Liver (tissue), 9 donors: ENCODE data around the gene CEP78. TPM values are rescaled to one million over a fixed set of nuclear protein-coding genes. Genes with fewer than 3 reads are reported as not detected.

Experiments
- DNase-seq: peaks from one replicate; pipeline ENCODE4 v3.0.0-alpha.2; 2017; ENCODE audit warnings: low spot score
- H3K27ac ChIP-seq, 2 donors: one replicate each; pipeline ENCODE4 v1.7.0; 2013; ENCODE audit warnings: inconsistent platforms in 2 of 2, low read length in 2 of 2, control low read depth in 1 of 2, low read depth in 1 of 2, mild to moderate bottlenecking in 1 of 2
- H3K27me3 ChIP-seq, 4 donors: one replicate each; pipeline versions ENCODE4 v1.6.1 to v1.7.0; 2013; ENCODE audit warnings: low read length in 3 of 4, inconsistent platforms in 1 of 4, mild to moderate bottlenecking in 1 of 4, moderate library complexity in 1 of 4; ENCODE audit not compliant: control insufficient read depth in 4 of 4, insufficient read depth in 4 of 4
- H3K36me3 ChIP-seq, 4 donors: one replicate each; pipeline versions ENCODE4 v1.6.1 to v1.7.0; 2013; ENCODE audit warnings: low read length in 3 of 4, mild to moderate bottlenecking in 3 of 4, low read depth in 1 of 4, moderate library complexity in 1 of 4; ENCODE audit not compliant: control insufficient read depth in 4 of 4, insufficient read depth in 3 of 4
- H3K4me1 ChIP-seq, 4 donors: one replicate each; pipeline versions ENCODE4 v1.6.1 to v1.7.0; 2013; ENCODE audit warnings: low read length in 3 of 4, mild to moderate bottlenecking in 3 of 4, moderate library complexity in 1 of 4; ENCODE audit not compliant: control insufficient read depth in 4 of 4, insufficient read depth in 4 of 4
- H3K4me3 ChIP-seq, 3 donors: one replicate each; pipeline versions ENCODE4 v1.6.1 to v1.7.0; 2013; ENCODE audit warnings: low read length in 3 of 3, control low read depth in 1 of 3, low read depth in 1 of 3, mild to moderate bottlenecking in 1 of 3
- H3K9ac ChIP-seq, 2 donors: one replicate each; pipeline ENCODE4 v1.7.0; 2013; ENCODE audit warnings: low read length in 2 of 2, mild to moderate bottlenecking in 2 of 2, moderate library complexity in 2 of 2, control low read depth in 1 of 2, low read depth in 1 of 2
- H3K9me3 ChIP-seq, 4 donors: one replicate each; pipeline versions ENCODE4 v1.6.1 to v1.7.0; 2013; ENCODE audit warnings: low read length in 3 of 4; ENCODE audit not compliant: control insufficient read depth in 4 of 4
- ATF3 ChIP-seq: IDR thresholded peaks from 2 replicates; pipeline ENCODE4 v1.6.1; 2016; ENCODE audit warnings: antibody characterized with exemption
- CTCF ChIP-seq: fragments of 150-350 bp; IDR thresholded peaks from 2 replicates; pipeline ENCODE4 v1.5.1; 2017; ENCODE audit warnings: improper control_type of control experiment, low read depth, low read length; ENCODE audit not compliant: missing input control
- EGR1 ChIP-seq, 2 donors: IDR thresholded peaks; 2 replicates each; pipeline ENCODE4 v1.6.1; 2016 to 2018; ENCODE audit warnings: antibody characterized with exemption in 2 of 2, low read depth in 2 of 2
- FOXA1 ChIP-seq: IDR thresholded peaks from 2 replicates; pipeline ENCODE4 v1.6.1; 2016; ENCODE audit warnings: antibody characterized with exemption
- FOXA2 ChIP-seq: IDR thresholded peaks from 2 replicates; pipeline ENCODE4 v1.6.1; 2016; ENCODE audit warnings: antibody characterized with exemption
- GABPA ChIP-seq, 2 donors: IDR thresholded peaks in 1 of 2; conservative IDR thresholded peaks in 1 of 2; 2 replicates each; pipeline ENCODE4 v1.6.1; 2016; ENCODE audit warnings: antibody characterized with exemption in 2 of 2, mild to moderate bottlenecking in 1 of 2, moderate library complexity in 1 of 2
- HNF4A ChIP-seq, 2 donors: conservative IDR thresholded peaks; 2 replicates each; pipeline ENCODE4 v1.6.1; 2016; ENCODE audit warnings: antibody characterized with exemption in 2 of 2, mild to moderate bottlenecking in 2 of 2
- HNF4G ChIP-seq: IDR thresholded peaks from 2 replicates; pipeline ENCODE4 v1.6.1; 2016; ENCODE audit warnings: antibody characterized with exemption
- JUND ChIP-seq, 2 donors: IDR thresholded peaks; 2 replicates each; pipeline ENCODE4 v1.6.1; 2016; ENCODE audit warnings: antibody characterized with exemption in 2 of 2
- MAX ChIP-seq: IDR thresholded peaks from 2 replicates; pipeline ENCODE4 v1.6.1; 2016; ENCODE audit warnings: antibody characterized with exemption
- NR2F2 ChIP-seq: IDR thresholded peaks from 2 replicates; pipeline ENCODE4 v1.6.1; 2016; ENCODE audit warnings: antibody characterized with exemption
- RAD21 ChIP-seq, 2 donors: IDR thresholded peaks; 2 replicates each; pipeline ENCODE4 v1.6.1; 2016; ENCODE audit warnings: antibody characterized with exemption in 2 of 2, mild to moderate bottlenecking in 2 of 2
- REST ChIP-seq: IDR thresholded peaks from 2 replicates; pipeline ENCODE4 v1.6.1; 2016; ENCODE audit warnings: antibody characterized with exemption, mild to moderate bottlenecking
- RXRA ChIP-seq, 2 donors: IDR thresholded peaks; 2 replicates each; pipeline ENCODE4 v1.6.1; 2017 to 2018; ENCODE audit warnings: antibody characterized with exemption in 2 of 2, mild to moderate bottlenecking in 1 of 2
- SP1 ChIP-seq: IDR thresholded peaks from 2 replicates; pipeline ENCODE4 v1.6.1; 2018; ENCODE audit warnings: antibody characterized with exemption, mild to moderate bottlenecking
- TAF1 ChIP-seq: conservative IDR thresholded peaks from 2 replicates; pipeline ENCODE4 v1.6.1; 2016; ENCODE audit warnings: antibody characterized with exemption, mild to moderate bottlenecking
- YY1 ChIP-seq: IDR thresholded peaks from 2 replicates; pipeline ENCODE4 v1.6.1; 2016; ENCODE audit warnings: antibody characterized with exemption, mild to moderate bottlenecking
- ZBTB33 ChIP-seq: IDR thresholded peaks from 2 replicates; pipeline ENCODE4 v1.6.1; 2016; ENCODE audit warnings: antibody characterized with exemption
- WGBS: extraction: QIAGEN DNeasy Blood & Tissue Kit; methylation state at CpG from one replicate; pipeline ENCODE4 v1.1.7; 2013; 5-methylcytosine and 5-hydroxymethylcytosine counted together
- polyA plus RNA-seq, 2 donors: library from polyadenylated mRNA; stranded (reverse) in 1 of 2; unstranded in 1 of 2; fragments of 200-250 nt in 1 of 2; fragments of >200 nt in 1 of 2; fragmentation: Nextera tagmentation in 1 of 2; extraction: Ambion mirVana in 1 of 2; gene quantifications; one replicate each; pipeline versions ENCODE4 v1.2.1 to v1.2.3, GENCODE V29; 2013 to 2015
- total RNA-seq, 2 donors: library from RNA; depleted of rRNA; stranded (reverse); fragments of >200 nt; gene quantifications; one replicate each; pipeline ENCODE4 v1.2.3, GENCODE V29; 2014
- donor health status: healthy.
- donor health status: healthy.
- donor health status: healthy.
- donor health status: healthy.
- donor health status: healthy.

The CEP78 gene
- total and polyA plus RNA-seq, 4 donors, result 2.6 to 12.0 (median 6.4) TPM

GRCh38 chr9:78238046-78239038, 2.5 kb downstream of the CEP78 start:
- no peaks in the 10 kb centered on the region for H3K36me3 ChIP-seq
- no peaks in the 10 kb centered on the region for H3K9me3 ChIP-seq
- H3K9ac ChIP-seq, result no peak overlapping the region
- H3K4me1 ChIP-seq, result peaks cover 0 to 29% (median 19%) of the 10 kb centered on the region in 4 donors
- WGBS, result 89% methylated on average over 13 of the region's 13 CpGs
- TF ChIP-seq RXRA (IDR thresholded peaks at IDR 0.05), result no peak
- TF ChIP-seq JUND (IDR thresholded peaks at IDR 0.05), result no peak
- no peak for TF ChIP-seq RAD21 (IDR thresholded peaks at IDR 0.05)
- no peak for TF ChIP-seq ZBTB33
- no peak for TF ChIP-seq NR2F2
- no peak for TF ChIP-seq YY1
- TF ChIP-seq FOXA2, result no peak
- TF ChIP-seq HNF4G, result no peak
- TF ChIP-seq SP1, result no peak
- no peak for TF ChIP-seq MAX
- TF ChIP-seq TAF1, result no peak
- no peak for TF ChIP-seq CTCF
- TF ChIP-seq REST, result no peak
- TF ChIP-seq HNF4A (conservative IDR thresholded peaks at IDR 0.05), result no peak
- TF ChIP-seq GABPA (IDR thresholded peaks at IDR 0.05 in 1 of 2, conservative IDR thresholded peaks at IDR 0.05 in 1 of 2), result no peak
- TF ChIP-seq EGR1 (IDR thresholded peaks at IDR 0.05; ENCODE audit: low read depth in 2 of 2), result no peak
- TF ChIP-seq ATF3, result no peak
- no peak for TF ChIP-seq FOXA1
- no peak overlapping the region for H3K27ac ChIP-seq
- no peaks in the 10 kb centered on the region for H3K27me3 ChIP-seq
- no peak for DNase-seq
- no peak overlapping the region for H3K4me3 ChIP-seq
